ENCODE results near the gene FNTB.
A peak's percentile ranks its signal among the peaks of the same experiment; 100 is the strongest.

DNA sequence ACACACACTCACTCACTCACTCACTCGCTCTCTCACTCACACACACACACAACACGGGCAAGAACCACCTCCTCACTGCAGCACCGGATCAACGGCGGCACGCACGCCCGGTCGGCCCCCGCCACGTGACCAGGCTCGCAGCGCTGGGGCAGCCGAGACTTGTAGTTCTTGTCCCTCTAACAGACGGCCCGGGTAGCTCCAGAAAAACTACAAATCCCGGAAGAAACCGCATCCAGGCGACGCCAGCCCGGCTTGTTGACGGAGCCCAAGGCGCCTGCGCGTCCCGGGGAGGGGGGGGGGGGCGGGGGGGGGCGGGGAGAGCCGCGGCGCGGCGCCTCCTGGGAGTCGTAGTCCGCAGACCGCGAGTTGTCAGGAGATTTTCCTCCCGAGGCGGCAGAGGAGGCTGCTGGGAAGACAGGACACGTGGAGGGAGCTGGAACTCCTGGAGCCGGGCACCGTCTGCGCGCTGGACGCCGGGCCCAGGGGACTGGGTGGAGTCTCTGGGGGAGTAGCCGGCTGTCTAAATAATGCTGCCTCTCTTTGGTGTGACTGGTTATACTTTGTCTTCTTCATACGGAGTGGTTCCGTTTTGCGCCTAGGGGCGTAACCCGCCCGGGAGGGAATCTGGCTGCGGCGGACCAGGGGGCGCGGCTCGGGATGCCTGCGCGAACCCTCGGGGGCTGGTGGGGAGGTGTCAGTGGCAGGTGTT is 115.9 kb downstream of the FNTB start, which contains the start of gene MAX:
- TF ChIP-seq POLR2A (IDR thresholded peaks at IDR 0.05) = peak in 1 of 2 donors; percentile 30
- TF ChIP-seq, protein P1, sequence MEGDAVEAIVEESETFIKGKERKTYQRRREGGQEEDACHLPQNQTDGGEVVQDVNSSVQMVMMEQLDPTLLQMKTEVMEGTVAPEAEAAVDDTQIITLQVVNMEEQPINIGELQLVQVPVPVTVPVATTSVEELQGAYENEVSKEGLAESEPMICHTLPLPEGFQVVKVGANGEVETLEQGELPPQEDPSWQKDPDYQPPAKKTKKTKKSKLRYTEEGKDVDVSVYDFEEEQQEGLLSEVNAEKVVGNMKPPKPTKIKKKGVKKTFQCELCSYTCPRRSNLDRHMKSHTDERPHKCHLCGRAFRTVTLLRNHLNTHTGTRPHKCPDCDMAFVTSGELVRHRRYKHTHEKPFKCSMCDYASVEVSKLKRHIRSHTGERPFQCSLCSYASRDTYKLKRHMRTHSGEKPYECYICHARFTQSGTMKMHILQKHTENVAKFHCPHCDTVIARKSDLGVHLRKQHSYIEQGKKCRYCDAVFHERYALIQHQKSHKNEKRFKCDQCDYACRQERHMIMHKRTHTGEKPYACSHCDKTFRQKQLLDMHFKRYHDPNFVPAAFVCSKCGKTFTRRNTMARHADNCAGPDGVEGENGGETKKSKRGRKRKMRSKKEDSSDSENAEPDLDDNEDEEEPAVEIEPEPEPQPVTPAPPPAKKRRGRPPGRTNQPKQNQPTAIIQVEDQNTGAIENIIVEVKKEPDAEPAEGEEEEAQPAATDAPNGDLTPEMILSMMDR (IDR thresholded peaks at IDR 0.05) = no peak

All from lower leg skin (tissue), 3 donors.